ENCODE data around the gene GDF10. TPM values are rescaled to one million over a fixed set of nuclear protein-coding genes. Genes with fewer than 3 reads are reported as not detected.

The GDF10 gene
- total RNA-seq, 1 experiment from 2014 or later = not detected

- H3K36me3 Mint-ChIP-seq (ENCODE audit: insufficient read depth, unreplicated experiment) = no peaks in the 10 kb centered on the region
- no peaks in the 10 kb centered on the region for H3K4me1 Mint-ChIP-seq (ENCODE audit: insufficient read depth, unreplicated experiment)
- no TSS peak for BruUV-seq (replicated peaks)
- TF ChIP-seq CTCF (IDR thresholded peaks at IDR 0.05; ENCODE audit: unreplicated experiment) = no peak
- intact Hi-C loops (cut with micrococcal nuclease) = no loop called here
- POLR2A ChIA-PET = no interaction called here
- peaks cover 37% of the 10 kb centered on the region for H3K27me3 Mint-ChIP-seq (ENCODE audit: insufficient read depth, unreplicated experiment)
- peaks cover 7% of the 10 kb centered on the region for H3K9me3 Mint-ChIP-seq (ENCODE audit: unreplicated experiment)
- H3K27ac Mint-ChIP-seq (ENCODE audit: low read depth, unreplicated experiment) = no peak overlapping the region
- DNase-seq (ENCODE audit: unreplicated experiment) = no peak
- CTCF ChIA-PET = interaction anchor here (0.6 to 1.0 kb wide), 2 partner anchors 42 to 47 kb away, joined by 3 to 4 read pairs; no protein-coding TSS in a partner anchor
- H3K4me3 Mint-ChIP-seq (ENCODE audit: unreplicated experiment) = no peak overlapping the region
Measured at GRCh38 chr10:47264797-47265281, 35.2 kb upstream of the GDF10 start.

- ChIA-PET POLR2A (no interaction called here), CTCF (no interaction called here)
- no peak overlapping the region for H3K4me3 Mint-ChIP-seq (ENCODE audit: unreplicated experiment)
- H3K27me3 Mint-ChIP-seq (ENCODE audit: insufficient read depth, unreplicated experiment) = peaks cover 54% of the 10 kb centered on the region
- intact Hi-C loops (cut with micrococcal nuclease) = no loop called here
- no peak for TF ChIP-seq CTCF (IDR thresholded peaks at IDR 0.05; ENCODE audit: unreplicated experiment)
- H3K4me1 Mint-ChIP-seq (ENCODE audit: insufficient read depth, unreplicated experiment) = no peaks in the 10 kb centered on the region
- H3K27ac Mint-ChIP-seq (ENCODE audit: low read depth, unreplicated experiment) = no peak overlapping the region
- H3K36me3 Mint-ChIP-seq (ENCODE audit: insufficient read depth, unreplicated experiment) = no peaks in the 10 kb centered on the region
- no TSS peak for BruUV-seq (replicated peaks)
- DNase-seq (ENCODE audit: unreplicated experiment) = no peak
- peaks cover 7% of the 10 kb centered on the region for H3K9me3 Mint-ChIP-seq (ENCODE audit: unreplicated experiment)
Measured at GRCh38 chr10:47266602-47267001, 33.4 kb upstream of the GDF10 start.

- BruUV-seq (replicated peaks) = no TSS peak
- no peak for TF ChIP-seq CTCF (IDR thresholded peaks at IDR 0.05; ENCODE audit: unreplicated experiment)
- Mint-ChIP-seq H3K27me3 (ENCODE audit: insufficient read depth, unreplicated experiment) (peaks cover 65% of the 10 kb centered on the region), H3K9me3 (ENCODE audit: unreplicated experiment) (peaks cover 10% of the 10 kb centered on the region), H3K4me1 (ENCODE audit: insufficient read depth, unreplicated experiment) (no peaks in the 10 kb centered on the region), H3K27ac (ENCODE audit: low read depth, unreplicated experiment) (no peak overlapping the region), H3K36me3 (ENCODE audit: insufficient read depth, unreplicated experiment) (no peaks in the 10 kb centered on the region), H3K4me3 (ENCODE audit: unreplicated experiment) (no peak overlapping the region)
- DNase-seq (ENCODE audit: unreplicated experiment) = no peak
- POLR2A ChIA-PET = no interaction called here
- CTCF ChIA-PET = interaction anchor here (0.9 to 1.2 kb wide), 2 partner anchors 221 to 244 kb away, joined by 4 to 5 read pairs; no protein-coding TSS in a partner anchor
- intact Hi-C loops (cut with micrococcal nuclease) = no loop called here
Measured at GRCh38 chr10:47268696-47269095, 31.3 kb upstream of the GDF10 start.

DNA sequence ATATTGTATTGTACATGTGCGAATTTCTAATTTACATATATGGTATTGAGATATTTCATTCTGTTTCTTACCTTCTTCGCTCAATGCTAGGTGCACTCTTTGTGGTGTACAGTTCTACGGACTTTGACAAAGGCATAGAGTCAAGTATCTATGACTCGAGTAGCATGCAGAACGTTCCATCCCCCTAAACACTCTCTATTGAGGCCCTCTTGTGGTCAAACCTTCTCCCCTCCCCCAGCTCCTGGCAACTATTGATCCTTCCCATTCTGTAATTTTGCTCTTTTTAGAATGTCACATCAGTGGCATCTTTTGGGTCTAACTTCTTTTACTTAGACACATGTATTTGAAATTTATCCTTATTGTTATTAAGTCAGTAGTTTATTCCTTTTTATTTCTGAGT, 30.7 kb upstream of the GDF10 start:
- TF ChIP-seq CTCF (IDR thresholded peaks at IDR 0.05; ENCODE audit: unreplicated experiment) = no peak
- CTCF ChIA-PET = interaction anchor here (0.5 to 1.2 kb wide), 2 partner anchors 44 to 244 kb away, joined by 3 to 4 read pairs; no protein-coding TSS in a partner anchor

More for the DNA sequence above, 30.7 kb upstream of the GDF10 start:
- peaks cover 59% of the 10 kb centered on the region for H3K27me3 Mint-ChIP-seq (ENCODE audit: insufficient read depth, unreplicated experiment)
- intact Hi-C loops (cut with micrococcal nuclease) = no loop called here
- H3K27ac Mint-ChIP-seq (ENCODE audit: low read depth, unreplicated experiment) = no peak overlapping the region
- H3K9me3 Mint-ChIP-seq (ENCODE audit: unreplicated experiment) = peaks cover 8% of the 10 kb centered on the region
- no peaks in the 10 kb centered on the region for H3K4me1 Mint-ChIP-seq (ENCODE audit: insufficient read depth, unreplicated experiment)
- POLR2A ChIA-PET = no interaction called here
- no peak overlapping the region for H3K4me3 Mint-ChIP-seq (ENCODE audit: unreplicated experiment)
- H3K36me3 Mint-ChIP-seq (ENCODE audit: insufficient read depth, unreplicated experiment) = no peaks in the 10 kb centered on the region
- BruUV-seq (replicated peaks) = no TSS peak
- peak; percentile 8 for DNase-seq (ENCODE audit: unreplicated experiment)

Data from MCF 10A (cell line).